A673 (cell line): ENCODE data around the gene ADAM23.

Experiments used
- EZH2 ChIP-seq: fragments of 200-600 bp; sonication (generic); IDR thresholded peaks from 2 replicates; pipeline ENCODE4 v1.6.1; 2017; ENCODE audit warnings: borderline replicate concordance, low read depth, mild to moderate bottlenecking, mixed read lengths, antibody characterized with exemption, low read length; ENCODE audit not compliant: poor library complexity, severe bottlenecking
- TF ChIP-seq, protein P1 (sequence below): fragments of 300-800, 200-600 bp; sonication (generic); conservative IDR thresholded peaks from 2 replicates; pipeline ENCODE4 v1.5.1; 2017; ENCODE audit warnings: low read depth, mild to moderate bottlenecking, antibody characterized with exemption, low read length, moderate library complexity, mixed read lengths

- TF ChIP-seq EZH2 = no peak
- TF ChIP-seq, protein P1, sequence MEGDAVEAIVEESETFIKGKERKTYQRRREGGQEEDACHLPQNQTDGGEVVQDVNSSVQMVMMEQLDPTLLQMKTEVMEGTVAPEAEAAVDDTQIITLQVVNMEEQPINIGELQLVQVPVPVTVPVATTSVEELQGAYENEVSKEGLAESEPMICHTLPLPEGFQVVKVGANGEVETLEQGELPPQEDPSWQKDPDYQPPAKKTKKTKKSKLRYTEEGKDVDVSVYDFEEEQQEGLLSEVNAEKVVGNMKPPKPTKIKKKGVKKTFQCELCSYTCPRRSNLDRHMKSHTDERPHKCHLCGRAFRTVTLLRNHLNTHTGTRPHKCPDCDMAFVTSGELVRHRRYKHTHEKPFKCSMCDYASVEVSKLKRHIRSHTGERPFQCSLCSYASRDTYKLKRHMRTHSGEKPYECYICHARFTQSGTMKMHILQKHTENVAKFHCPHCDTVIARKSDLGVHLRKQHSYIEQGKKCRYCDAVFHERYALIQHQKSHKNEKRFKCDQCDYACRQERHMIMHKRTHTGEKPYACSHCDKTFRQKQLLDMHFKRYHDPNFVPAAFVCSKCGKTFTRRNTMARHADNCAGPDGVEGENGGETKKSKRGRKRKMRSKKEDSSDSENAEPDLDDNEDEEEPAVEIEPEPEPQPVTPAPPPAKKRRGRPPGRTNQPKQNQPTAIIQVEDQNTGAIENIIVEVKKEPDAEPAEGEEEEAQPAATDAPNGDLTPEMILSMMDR = no peak
Observed at GRCh38 chr2:206584323-206585116, 141.2 kb downstream of the ADAM23 start.
